SK-N-MC (cell line): ENCODE measurements around the gene PHKB.

Source experiments
- DNase-seq: peaks from one replicate; pipeline ENCODE4 v3.0.0-alpha.2; 2011; ENCODE audit warnings: low read depth, low spot score
- H3K27ac ChIP-seq: fragments of 200-600 bp; sonication (generic); 2 replicates; pipeline ENCODE4 v1.5.1; 2016; ENCODE audit warnings: mixed run types
- H3K36me3 ChIP-seq: fragments of 200-600 bp; sonication (generic); 2 replicates; pipeline ENCODE4 v1.6.1; 2017; ENCODE audit warnings: antibody characterized with exemption, low read length, mixed read lengths; ENCODE audit not compliant: insufficient read depth
- H3K4me3 ChIP-seq: fragments of 200-600 bp; sonication (generic); 2 replicates; pipeline ENCODE4 v1.5.1; 2016
- H3K9ac ChIP-seq: fragments of 200-600 bp; sonication (generic); 2 replicates; pipeline ENCODE4 v1.8.0; 2017; ENCODE audit warnings: mixed run types, mixed read lengths; ENCODE audit not compliant: insufficient read length
- H3K9me3 ChIP-seq: fragments of 200-600 bp; sonication (generic); 2 replicates; pipeline ENCODE4 v1.6.1; 2017; ENCODE audit warnings: low read depth, mild to moderate bottlenecking, antibody characterized with exemption, low read length, moderate library complexity, mixed read lengths
- EZH2 ChIP-seq: fragments of 200-600 bp; sonication (generic); IDR thresholded peaks from one replicate; pipeline ENCODE4 v1.6.1; 2017; ENCODE audit warnings: antibody characterized with exemption
- FOXP2 ChIP-seq: optimal IDR thresholded peaks from 2 replicates; pipeline ENCODE3; 2011; ENCODE audit warnings: mild to moderate bottlenecking, moderate library complexity; ENCODE audit not compliant: insufficient read depth; ENCODE audit errors: extremely low read length, control extremely low read depth
- POLR2AphosphoS5 ChIP-seq: IDR thresholded peaks from 2 replicates; pipeline ENCODE4 v1.6.1; 2012; ENCODE audit warnings: mild to moderate bottlenecking, low read depth, low read length, borderline replicate concordance

Gene PHKB

GRCh38 chr16:47446431-47446830 lies 14.7 kb upstream of the PHKB start:
- TF ChIP-seq EZH2 (no peak), FOXP2 (no peak), POLR2AphosphoS5 (no peak)
- Histone ChIP-seq H3K27ac (no peak overlapping the region), H3K36me3 (no peaks in the 10 kb centered on the region), H3K9me3 (no peaks in the 10 kb centered on the region), H3K9ac (no peak overlapping the region), H3K4me3 (no peak overlapping the region)
- no peak for DNase-seq

- Histone ChIP-seq H3K27ac (no peak overlapping the region), H3K9me3 (no peaks in the 10 kb centered on the region), H3K4me3 (no peak overlapping the region), H3K36me3 (peaks cover 5% of the 10 kb centered on the region; the same call in 1 of the 2 replicates), H3K9ac (no peak overlapping the region)
- no peak for DNase-seq
- TF ChIP-seq EZH2 (no peak), FOXP2 (no peak), POLR2AphosphoS5 (no peak)
Observed at GRCh38 chr16:47448830-47449575, 12.1 kb upstream of the PHKB start.

GRCh38 chr16:47449788-47450187 lies 11.3 kb upstream of the PHKB start:
- H3K27ac ChIP-seq, result no peak overlapping the region
- DNase-seq, result no peak
- peaks cover 5% of the 10 kb centered on the region; the same call in 1 of the 2 replicates for H3K36me3 ChIP-seq
- TF ChIP-seq POLR2AphosphoS5, result no peak
- TF ChIP-seq FOXP2, result no peak
- no peak for TF ChIP-seq EZH2
- H3K4me3 ChIP-seq, result no peak overlapping the region
- H3K9me3 ChIP-seq, result no peaks in the 10 kb centered on the region
- H3K9ac ChIP-seq, result no peak overlapping the region

GRCh38 chr16:47458331-47458730 lies 2.8 kb upstream of the PHKB start:
- peaks cover 1% of the 10 kb centered on the region; the same call in 1 of the 2 replicates for H3K36me3 ChIP-seq
- DNase-seq, result no peak
- no peaks in the 10 kb centered on the region for H3K9me3 ChIP-seq
- TF ChIP-seq FOXP2, result no peak
- TF ChIP-seq POLR2AphosphoS5, result no peak
- no peak for TF ChIP-seq EZH2
- H3K27ac ChIP-seq, result no peak overlapping the region
- no peak overlapping the region for H3K4me3 ChIP-seq
- H3K9ac ChIP-seq, result no peak overlapping the region

- DNase-seq, result no peak
- Histone ChIP-seq H3K4me3 (peak overlapping the region; percentile 82), H3K9ac (no peak overlapping the region), H3K36me3 (no peaks in the 10 kb centered on the region; the same call in 1 of the 2 replicates), H3K27ac (no peak overlapping the region), H3K9me3 (no peaks in the 10 kb centered on the region)
- TF ChIP-seq FOXP2, result no peak
- TF ChIP-seq POLR2AphosphoS5, result no peak
- no peak for TF ChIP-seq EZH2
Observed at GRCh38 chr16:47459603-47460002, 1.5 kb upstream of the PHKB start.

- TF ChIP-seq POLR2AphosphoS5 (no peak), FOXP2 (no peak), EZH2 (no peak)
- peak overlapping the region; percentile 76 for H3K9ac ChIP-seq
- DNase-seq, result no peak
Observed at GRCh38 chr16:47460359-47460710, 796 bp upstream of the PHKB start.

GRCh38 chr16:47461598-47462266 lies 601 bp downstream of the PHKB start:
- Histone ChIP-seq H3K36me3 (no peaks in the 10 kb centered on the region; the same call in 1 of the 2 replicates), H3K27ac (peak overlapping the region; percentile 54; the same call in 1 of the 2 replicates), H3K9ac (peak overlapping the region; percentile 76), H3K9me3 (no peaks in the 10 kb centered on the region), H3K4me3 (peak overlapping the region; percentile 82)
- no peak for TF ChIP-seq FOXP2
- TF ChIP-seq EZH2, result no peak
- no peak for TF ChIP-seq POLR2AphosphoS5
- no peak for DNase-seq

More at GRCh38 chr16:47460359-47460710, 796 bp upstream of the PHKB start:
- peak overlapping the region; percentile 82 for H3K4me3 ChIP-seq
- no peaks in the 10 kb centered on the region for H3K9me3 ChIP-seq
- no peaks in the 10 kb centered on the region; the same call in 1 of the 2 replicates for H3K36me3 ChIP-seq
- H3K27ac ChIP-seq, result no peak overlapping the region

- Histone ChIP-seq H3K27ac (no peak overlapping the region), H3K9ac (no peak overlapping the region), H3K4me3 (no peak overlapping the region), H3K36me3 (no peaks in the 10 kb centered on the region), H3K9me3 (no peaks in the 10 kb centered on the region)
- DNase-seq, result no peak
- TF ChIP-seq EZH2 (no peak), POLR2AphosphoS5 (no peak), FOXP2 (no peak)
Observed at GRCh38 chr16:47463771-47464624, 2.9 kb downstream of the PHKB start.
